K562 (cell line): Measurements from ENCODE around the gene DDIT3. TPM values are rescaled to one million over a fixed set of nuclear protein-coding genes. Genes with fewer than 3 reads are reported as not detected.
A peak's percentile ranks its signal among the peaks of the same experiment; 100 is the strongest.

Experiments
- ATF4 ChIP-seq: fragments of 450-650 bp; formaldehyde crosslinking; IDR thresholded peaks from 2 replicates; pipeline ENCODE4 v1.4.0; 2022; ENCODE audit warnings: mild to moderate bottlenecking, moderate library complexity
- CBFA2T3 ChIP-seq: fragments of 450-650 bp; IDR thresholded peaks from 2 replicates; pipeline ENCODE4 v1.6.1; 2017
- DPF2 ChIP-seq: fragments of 450-650 bp; IDR thresholded peaks from 2 replicates; pipeline ENCODE4 v1.6.1; 2016
- E2F1 ChIP-seq: sonication (generic); formaldehyde crosslinking; IDR thresholded peaks from 2 replicates; pipeline ENCODE4 v1.8.1; 2023; ENCODE audit warnings: mild to moderate bottlenecking, missing genetic modification reagents, moderate library complexity
- ELK3 ChIP-seq: fragments of 450-650 bp; formaldehyde crosslinking; IDR thresholded peaks from 2 replicates; pipeline ENCODE4 v1.4.0; 2020; ENCODE audit warnings: mild to moderate bottlenecking
- EP300 ChIP-seq: IDR thresholded peaks from 2 replicates; pipeline ENCODE4 v1.6.1; 2012; ENCODE audit warnings: low read length, improper control_type of control experiment
- FOSL1 ChIP-seq: fragments of 200-800 bp; sonication (Bioruptor generic); conservative IDR thresholded peaks from 2 replicates; pipeline ENCODE4 v1.6.1; 2016; ENCODE audit warnings: missing genetic modification characterization, missing compliant biosample characterization
- GTF2A2 ChIP-seq: IDR thresholded peaks from 2 replicates; pipeline ENCODE4 v1.6.1; 2016; ENCODE audit warnings: mild to moderate bottlenecking, missing genetic modification characterization, missing compliant biosample characterization
- ID3 ChIP-seq, 2 experiments: fragments of 250-450 bp in 1 of 2; fragments of 450-650 bp in 1 of 2; sonication (Bioruptor Pico) in 1 of 2; IDR thresholded peaks; 2 replicates each; pipeline versions ENCODE4 v1.6.1 to v1.8.0; 2016 to 2021; ENCODE audit warnings: mild to moderate bottlenecking in 2 of 2, moderate library complexity in 2 of 2, missing compliant biosample characterization in 1 of 2, missing genetic modification characterization in 1 of 2
- KDM1A ChIP-seq, 2 experiments: fragments of 450-650 bp; IDR thresholded peaks; 2 replicates each; pipeline ENCODE4 v1.6.1; 2016; ENCODE audit warnings: mild to moderate bottlenecking in 2 of 2
- MAFG ChIP-seq: fragments of 450-650 bp; conservative IDR thresholded peaks from 2 replicates; pipeline ENCODE4 v1.6.1; 2016; ENCODE audit warnings: missing genetic modification characterization, missing compliant biosample characterization
- MLX ChIP-seq, 2 experiments: fragments of 450-650 bp in 1 of 2; sonication (generic) in 1 of 2; formaldehyde crosslinking; conservative IDR thresholded peaks; 2 replicates each; pipeline versions ENCODE4 v1.4.0 to v1.8.1; 2020 to 2022; ENCODE audit warnings: mild to moderate bottlenecking in 1 of 2, missing genetic modification reagents in 1 of 2
- NCOA6 ChIP-seq: fragments of 450-650 bp; IDR thresholded peaks from 2 replicates; pipeline ENCODE4 v1.6.1; 2017; ENCODE audit warnings: mild to moderate bottlenecking
- NFE2 ChIP-seq: IDR thresholded peaks from 2 replicates; pipeline ENCODE4 v1.6.1; 2014; ENCODE audit warnings: antibody characterized with exemption, low read depth
- NFXL1 ChIP-seq: fragments of 450-650 bp; formaldehyde crosslinking; IDR thresholded peaks from 2 replicates; pipeline ENCODE4 v1.4.0; 2021; ENCODE audit warnings: mild to moderate bottlenecking
- POLR2G ChIP-seq: fragments of 200-400 bp; formaldehyde crosslinking; IDR thresholded peaks from 2 replicates; pipeline ENCODE4 v1.6.1; 2017; ENCODE audit warnings: low read depth, mild to moderate bottlenecking, antibody characterized with exemption, low read length, moderate library complexity
- RBM15 ChIP-seq: fragments of 200-400 bp; formaldehyde crosslinking; IDR thresholded peaks from 2 replicates; pipeline ENCODE4 v1.6.1; 2018; ENCODE audit warnings: mild to moderate bottlenecking, low read length, moderate library complexity; ENCODE audit not compliant: insufficient read depth
- RFX1 ChIP-seq: fragments of 450-650 bp; IDR thresholded peaks from 2 replicates; pipeline ENCODE4 v1.6.1; 2016; ENCODE audit warnings: mild to moderate bottlenecking, moderate library complexity
- SMAD4 ChIP-seq: fragments of 250-450 bp; sonication (Bioruptor Pico); conservative IDR thresholded peaks from 2 replicates; pipeline ENCODE4 v1.8.0; 2021; ENCODE audit warnings: inconsistent platforms, mild to moderate bottlenecking, moderate library complexity
- TARDBP ChIP-seq: fragments of 450-650 bp; IDR thresholded peaks from 2 replicates; pipeline ENCODE4 v1.6.1; 2016
- ZBTB7A ChIP-seq: IDR thresholded peaks from 2 replicates; pipeline ENCODE4 v1.6.1; 2011; ENCODE audit warnings: low read depth, mild to moderate bottlenecking, low read length, moderate library complexity, borderline replicate concordance; ENCODE audit not compliant: control insufficient read depth
- ZKSCAN8 ChIP-seq: fragments of 200-800 bp; sonication (Bioruptor generic); IDR thresholded peaks from 2 replicates; pipeline ENCODE4 v1.6.1; 2016; ENCODE audit warnings: missing genetic modification characterization, missing compliant biosample characterization
- ZNF274 ChIP-seq: IDR thresholded peaks from 2 replicates; pipeline ENCODE4 v1.6.1; 2011; ENCODE audit warnings: low read depth, mild to moderate bottlenecking, low read length, moderate library complexity, borderline replicate concordance
- ZNF282 ChIP-seq: sonication (generic); formaldehyde crosslinking; IDR thresholded peaks from 2 replicates; pipeline ENCODE4 v1.8.1; 2023; ENCODE audit warnings: missing genetic modification reagents
- ZNF561 ChIP-seq: fragments of 450-650 bp; formaldehyde crosslinking; conservative IDR thresholded peaks from 2 replicates; pipeline ENCODE4 v1.4.0; 2020; ENCODE audit warnings: mild to moderate bottlenecking, moderate library complexity
- ZNF707 ChIP-seq: fragments of 250-450 bp; sonication (Bioruptor Pico); conservative IDR thresholded peaks from 2 replicates; pipeline ENCODE4 v1.8.0; 2022; ENCODE audit warnings: inconsistent platforms, mild to moderate bottlenecking, moderate library complexity
- polyA plus RNA-seq, 8 experiments: library from polyadenylated mRNA; depleted of rRNA in 4 of 8; stranded (reverse) in 5 of 8; unstranded in 3 of 8; fragments of >200 nt; fragmentation: Nextera tagmentation in 2 of 8; fragmentation: Illumina TruSeq in 1 of 8; extraction: Ambion mirVana in 2 of 8; extraction: Trizol in 1 of 8; gene quantifications; 2 replicates each; pipeline versions ENCODE4 v1.2.1 to v1.2.3, GENCODE V29; 2011 to 2014; ENCODE audit warnings: inconsistent platforms in 1 of 8, missing spikeins in 1 of 8
- total RNA-seq, 7 experiments: library from RNA; depleted of rRNA in 6 of 7; stranded (reverse); fragments of >200 nt in 6 of 7; fragmentation: Illumina TruSeq in 2 of 7; extraction: Trizol in 2 of 7; gene quantifications; 2 replicates each; pipeline versions ENCODE4 v1.2.1 to v1.2.3, GENCODE V29; 2011 to 2021; ENCODE audit warnings: low replicate concordance in 1 of 7

DDIT3 gene
- total and polyA plus RNA-seq, 9 of the 15 experiments (the other 6 are each of a cell fraction or from before 2014, with no cell fraction given), result 59.1 to 272 (median 89.9) TPM

GRCh38 chr12:57524814-57525614, 4.7 kb upstream of the DDIT3 start (continued):
- TF ChIP-seq TARDBP, result no peak
- no peak for TF ChIP-seq KDM1A (IDR thresholded peaks at IDR 0.05)
- TF ChIP-seq E2F1 (CRISPR knock-in tag), result no peak
- no peak for TF ChIP-seq ZNF282 (CRISPR knock-in tag)
- TF ChIP-seq FOSL1 (tag), result no peak
- no peak for TF ChIP-seq ATF4 (CRISPR knock-in tag)
- TF ChIP-seq MAFG (tag), result no peak
- TF ChIP-seq GTF2A2 (tag), result no peak
- peak; percentile 65; the same call in 1 of the 2 replicates for TF ChIP-seq ZBTB7A
- TF ChIP-seq MLX (CRISPR knock-in tag; conservative IDR thresholded peaks at IDR 0.05), result no peak
- TF ChIP-seq ZKSCAN8 (CRISPR knock-in tag), result no peak
- TF ChIP-seq RBM15, result no peak
- TF ChIP-seq CBFA2T3, result 0 out of 2 replicates have a peak, but pooled peaks have one; percentile 4
- no peak for TF ChIP-seq ZNF274
- peak; percentile 93 for TF ChIP-seq RFX1
- TF ChIP-seq ZNF561 (CRISPR knock-in tag), result no peak
- peak; percentile 25; the same call in 1 of the 2 replicates for TF ChIP-seq POLR2G
- no peak for TF ChIP-seq ZNF707 (CRISPR knock-in tag)
- TF ChIP-seq EP300, result no peak
- TF ChIP-seq SMAD4, result no peak
- no peak for TF ChIP-seq NFE2
- TF ChIP-seq ELK3, result no peak
- no peak for TF ChIP-seq DPF2
- no peak for TF ChIP-seq NFXL1 (CRISPR knock-in tag)
- no peak for TF ChIP-seq NCOA6
- no peak for TF ChIP-seq ID3 (CRISPR knock-in tag; IDR thresholded peaks at IDR 0.05)
- no peak for TF ChIP-seq ID3 (tag; IDR thresholded peaks at IDR 0.05)
